HG03103 (cell line): Measurements from ENCODE around the gene PPP1R17.

Experiments used
- ATAC-seq: cut with Tn5 transposase; IDR thresholded peaks from one replicate; pipeline ENCODE4 v1.9.1; 2021; ENCODE audit warnings: low read depth; ENCODE audit not compliant: unreplicated experiment

Gene PPP1R17

DNA sequence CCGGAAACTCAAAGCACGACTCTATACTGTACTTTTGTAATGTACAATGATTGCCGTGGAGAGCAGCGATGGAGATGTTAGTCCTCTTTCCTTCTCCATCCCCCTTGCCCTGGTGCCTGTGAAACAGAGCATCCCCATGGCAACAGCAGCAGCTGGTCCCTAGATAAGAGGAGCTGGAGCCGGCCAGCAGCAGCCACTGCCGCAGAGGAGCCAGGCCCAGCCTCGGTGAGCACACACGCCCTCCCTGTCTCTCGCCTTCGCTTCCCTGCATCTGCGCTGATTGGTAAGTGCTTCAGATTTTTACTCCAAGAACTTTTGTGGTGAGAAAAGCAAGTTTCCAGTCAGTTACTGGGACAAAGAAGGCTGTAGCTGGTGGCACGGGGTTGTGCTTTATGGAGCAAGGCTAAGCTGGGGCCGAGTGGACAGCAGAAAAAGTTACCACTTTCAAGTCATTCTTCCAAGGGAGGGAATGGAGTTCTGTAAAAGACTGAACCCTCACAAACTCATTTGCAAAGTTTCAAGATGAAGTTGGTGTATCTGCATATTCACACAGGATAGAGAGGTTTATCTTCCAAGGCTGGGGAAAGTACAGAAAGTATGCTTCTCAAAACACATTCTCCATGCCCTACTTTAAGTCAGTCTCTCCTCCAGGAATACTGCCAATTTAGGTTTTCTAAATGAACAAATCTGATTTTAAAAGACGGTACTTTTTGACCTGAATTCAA is at the start of gene PPP1R17:
Gene PPP1R17 (plus strand): TSS at position 192 of the 725 bp plus-strand sequence. CDS start 5,227 bp downstream, outside the sequence.
- no peak for ATAC-seq

- no peak for ATAC-seq
Measured at GRCh38 chr7:31640381-31640780, 46.6 kb upstream of the PPP1R17 start.

GRCh38 chr7:31642681-31643115 is 44.3 kb upstream of the PPP1R17 start:
- ATAC-seq = no peak

GRCh38 chr7:31646942-31647341 is 40.1 kb upstream of the PPP1R17 start:
- no peak for ATAC-seq

- ATAC-seq = no peak
Measured at GRCh38 chr7:31647511-31647910, 39.5 kb upstream of the PPP1R17 start.

DNA sequence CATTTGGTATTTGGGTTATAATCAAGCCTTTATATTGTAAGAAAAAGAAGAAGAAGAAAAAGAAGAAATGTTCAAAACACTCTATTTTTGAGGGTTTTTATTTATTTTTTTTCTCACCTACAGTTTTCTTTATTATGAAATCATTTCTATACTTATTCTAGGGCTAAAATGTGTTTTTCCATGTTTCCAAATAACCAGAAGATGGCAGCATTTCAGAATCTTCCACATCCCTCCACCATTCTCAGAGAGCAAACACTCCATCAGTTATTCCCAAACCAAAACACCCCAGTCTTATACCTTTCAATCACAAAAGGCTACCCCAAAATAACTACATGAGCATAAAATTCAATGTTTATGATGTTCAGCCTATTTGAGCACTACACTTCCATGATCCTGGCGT is 38.7 kb upstream of the PPP1R17 start:
- ATAC-seq = no peak

DNA sequence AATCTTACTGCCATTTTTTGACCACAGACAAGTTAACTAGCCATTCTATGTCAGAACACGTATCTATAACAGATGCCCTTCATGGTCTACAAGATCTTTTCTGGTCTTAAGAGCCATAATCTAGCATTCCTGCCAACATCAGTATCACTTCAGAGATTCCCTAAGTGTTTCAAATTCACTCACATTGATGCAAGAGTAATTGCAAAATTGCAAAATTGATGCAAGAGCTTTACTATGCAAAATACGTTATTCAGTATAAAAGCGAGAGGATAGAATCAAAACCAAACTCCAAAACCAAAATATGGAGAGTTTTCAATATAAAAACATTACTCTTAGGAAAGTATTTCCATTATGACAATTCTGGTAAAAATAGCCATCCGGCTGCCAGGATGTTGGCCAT is 38.1 kb upstream of the PPP1R17 start:
- ATAC-seq = no peak

GRCh38 chr7:31651234-31652062 is 35.6 kb upstream of the PPP1R17 start:
- no peak for ATAC-seq

DNA sequence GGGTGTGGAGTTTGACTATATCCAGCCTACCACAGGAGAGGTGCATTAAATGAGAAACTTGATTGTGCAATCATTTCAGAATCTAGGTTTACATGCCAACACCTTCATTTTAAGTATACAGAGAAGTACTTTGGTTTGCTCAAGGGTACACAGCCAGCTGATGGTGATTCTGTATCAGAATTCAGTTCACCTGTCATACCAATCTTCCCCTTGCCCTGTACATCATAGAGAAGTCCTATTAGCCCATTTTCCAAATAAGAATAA is 35.0 kb upstream of the PPP1R17 start:
- no peak for ATAC-seq

DNA sequence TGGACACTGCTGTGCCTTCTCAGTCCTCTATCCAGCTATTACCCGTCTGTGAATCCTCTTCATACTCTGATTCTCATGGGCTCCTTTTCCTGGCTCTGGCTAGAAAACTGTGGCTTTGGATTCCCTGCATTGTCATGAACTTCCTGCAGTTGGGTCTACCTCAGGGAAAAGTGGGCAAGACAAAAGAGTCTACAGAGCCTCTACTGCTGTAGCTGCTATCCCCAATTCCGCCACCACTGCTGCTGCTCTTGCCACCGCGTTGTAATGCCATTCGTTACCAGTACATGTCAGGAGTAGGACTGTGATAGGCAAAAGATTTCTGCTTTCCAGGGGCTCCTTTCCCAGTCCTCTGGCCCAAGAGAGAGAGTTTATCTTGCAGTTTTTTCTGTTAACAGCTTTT is 23.9 kb upstream of the PPP1R17 start:
- ATAC-seq = no peak

GRCh38 chr7:31664890-31665289 is 22.1 kb upstream of the PPP1R17 start:
- ATAC-seq = no peak

DNA sequence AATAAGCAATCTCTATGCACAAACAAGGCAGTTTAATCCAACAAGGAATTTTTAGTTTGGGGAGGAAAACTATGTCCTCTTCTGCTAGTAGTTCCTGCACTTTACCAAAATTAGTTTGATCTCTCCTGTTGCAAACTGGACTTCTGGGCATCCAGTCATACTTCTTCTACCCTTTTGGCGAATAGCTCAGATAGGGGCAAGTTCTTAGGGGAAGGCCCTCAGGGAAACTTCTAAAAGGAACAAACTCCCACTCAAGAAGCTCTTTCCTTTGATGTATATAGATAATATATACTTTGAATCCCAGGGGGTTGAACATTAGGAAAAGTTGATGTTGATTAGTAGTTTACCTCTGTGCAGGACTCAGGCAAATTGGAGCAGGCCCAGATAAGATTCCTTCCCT is 21.5 kb upstream of the PPP1R17 start:
- ATAC-seq = no peak

DNA sequence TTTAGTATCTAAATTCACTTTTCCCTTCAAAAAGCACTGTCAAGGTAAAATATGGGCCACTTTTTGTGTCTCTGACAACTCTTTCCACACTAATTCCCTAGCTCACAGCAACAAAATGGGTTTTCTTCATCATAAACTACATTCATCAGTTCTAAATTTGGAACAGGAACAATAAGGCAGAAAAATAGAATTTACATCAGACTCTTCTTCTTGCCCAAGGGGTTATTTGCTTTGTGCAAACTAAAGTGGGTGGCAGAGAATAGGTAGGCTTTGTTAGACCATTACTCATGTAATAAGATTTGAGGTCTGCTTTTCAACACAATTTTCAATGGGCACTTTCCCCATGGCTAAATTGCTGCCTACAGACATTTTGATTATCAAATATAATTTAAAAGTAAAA is 17.6 kb upstream of the PPP1R17 start:
- no peak for ATAC-seq

DNA sequence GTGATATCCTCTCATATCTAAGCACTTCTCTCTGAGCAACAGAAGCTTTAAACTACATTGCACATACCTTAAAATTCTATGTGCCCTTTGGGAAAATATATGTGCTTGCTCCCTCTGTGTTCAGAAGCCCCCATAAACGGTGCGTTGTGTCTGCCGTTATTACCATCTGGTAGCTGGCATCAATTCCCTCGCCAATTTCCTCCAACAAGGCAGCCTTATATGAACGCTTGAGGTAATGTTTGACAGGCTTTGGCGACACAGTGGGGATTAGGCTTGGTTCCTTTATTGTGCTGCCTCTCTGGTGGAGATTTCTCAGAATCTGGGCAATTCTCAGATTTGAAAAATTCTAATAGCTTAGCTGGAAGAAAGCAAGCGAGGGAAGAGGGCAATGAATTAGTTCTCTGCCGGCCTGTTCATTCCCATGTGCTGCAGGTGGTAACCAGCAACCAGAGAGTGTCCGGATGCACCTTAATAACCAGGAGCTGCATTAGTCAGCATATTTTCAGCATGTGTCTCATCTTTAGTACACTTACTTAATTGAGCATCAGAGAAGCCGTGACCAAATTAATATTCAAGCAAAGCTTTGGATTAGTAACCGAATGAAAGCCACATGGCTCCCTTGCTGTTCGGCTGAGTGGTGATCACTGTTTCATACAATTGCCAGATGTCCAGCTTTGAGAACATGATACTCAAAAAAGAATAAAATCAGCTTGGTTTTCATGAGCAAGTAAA is 7.3 kb upstream of the PPP1R17 start:
- no peak for ATAC-seq

DNA sequence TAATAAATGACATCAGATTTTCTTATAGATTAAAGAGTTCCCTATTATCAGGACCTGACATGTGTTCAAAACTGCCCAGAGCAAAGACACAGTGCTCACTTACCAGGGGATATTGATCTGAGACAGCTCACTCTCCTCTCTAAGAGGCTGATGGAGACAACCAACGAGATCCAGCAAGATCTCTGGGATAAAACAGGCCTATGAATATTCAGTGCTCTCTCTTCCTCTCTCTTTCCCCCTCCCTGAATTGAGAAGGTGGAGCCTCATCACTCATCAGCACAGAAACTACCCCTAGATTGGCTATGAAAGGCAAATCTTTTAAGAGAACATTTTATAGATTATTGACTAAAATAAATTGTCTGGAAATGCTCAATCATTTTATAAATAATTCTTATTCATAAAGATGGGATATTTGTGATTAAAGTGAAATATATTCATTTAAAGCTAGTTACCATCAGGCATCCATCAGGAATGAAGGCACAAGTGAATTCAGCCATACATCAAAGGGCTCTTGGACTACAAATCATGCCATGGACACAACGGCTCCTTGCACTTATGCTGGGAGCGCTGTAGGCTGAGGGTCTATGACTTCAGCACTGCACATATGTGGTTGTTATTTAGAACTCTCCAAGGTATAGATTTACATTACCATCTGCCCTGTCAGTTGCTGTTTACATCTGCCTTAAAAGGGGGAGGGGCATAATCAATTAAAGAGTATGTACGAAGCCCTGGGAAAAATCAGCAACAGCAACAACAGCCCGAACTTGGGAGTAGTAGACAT is 3.4 kb upstream of the PPP1R17 start:
- no peak for ATAC-seq

DNA sequence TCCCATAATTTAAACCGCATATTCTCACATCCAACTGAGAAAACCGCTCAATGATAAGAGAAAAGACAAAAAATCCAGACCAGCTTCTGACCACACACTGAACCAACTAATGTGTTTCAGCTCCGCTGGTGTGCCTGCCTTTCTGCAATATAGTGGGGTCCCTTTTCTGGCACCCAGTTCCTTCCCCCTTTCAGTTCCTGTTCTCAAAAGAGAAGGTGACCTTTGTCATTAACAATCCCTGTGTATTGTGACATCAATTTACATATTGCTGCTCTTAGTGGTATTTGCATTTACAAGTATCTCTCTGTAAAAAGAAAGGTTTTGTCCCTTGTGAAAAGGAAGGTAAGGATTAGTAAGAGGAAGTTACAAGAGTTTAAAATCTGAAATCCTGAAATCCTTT is 1.4 kb downstream of the PPP1R17 start:
- ATAC-seq = peak; percentile 90

GRCh38 chr7:31688996-31689395 is 2.0 kb downstream of the PPP1R17 start:
- no peak for ATAC-seq

DNA sequence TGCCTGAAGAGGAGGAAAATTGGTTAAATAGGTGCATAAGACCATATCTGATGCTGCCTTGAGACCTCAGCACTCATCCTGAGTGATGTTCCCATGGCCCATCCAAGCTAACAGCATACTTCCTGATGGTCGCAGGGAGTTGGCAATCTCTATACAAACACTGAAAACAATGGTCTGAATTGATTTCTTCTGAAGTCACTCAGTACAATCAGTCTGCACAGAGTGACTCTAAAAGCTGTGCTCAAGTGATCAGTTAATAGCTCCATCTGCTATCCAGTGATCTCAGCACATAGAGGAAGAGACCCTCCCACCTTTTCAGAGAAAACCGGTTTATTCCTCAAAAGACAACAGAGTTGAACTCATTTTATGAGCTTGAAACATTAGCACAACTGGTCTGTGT is 3.9 kb downstream of the PPP1R17 start:
- no peak for ATAC-seq

DNA sequence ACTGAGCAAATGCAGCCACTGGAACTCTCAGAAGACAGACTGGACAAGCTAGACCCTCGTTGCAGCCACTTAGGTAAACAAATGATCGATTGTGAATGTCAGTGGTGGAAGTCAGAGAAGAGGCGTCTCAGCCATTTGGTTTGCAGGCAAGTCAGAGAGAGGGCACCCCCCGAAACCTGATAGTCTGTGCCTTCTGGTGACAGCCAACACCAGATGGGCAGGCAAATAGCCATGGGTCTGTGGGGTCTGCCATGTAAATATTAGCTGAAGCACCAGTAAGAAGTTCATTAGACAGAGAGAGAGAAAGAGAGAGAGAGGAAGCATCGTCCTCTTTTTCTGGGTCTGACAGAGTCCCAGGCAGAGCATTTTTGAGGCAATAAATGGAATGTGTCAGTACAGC is 5.4 kb downstream of the PPP1R17 start:
- no peak for ATAC-seq

GRCh38 chr7:31692871-31693270 is 5.9 kb downstream of the PPP1R17 start:
- no peak for ATAC-seq
